HCT116 (cell line): ENCODE results near the gene SEC23A. TPM values are rescaled to one million over a fixed set of nuclear protein-coding genes. Genes with fewer than 3 reads are reported as not detected.
A peak's percentile ranks its signal among the peaks of the same experiment; 100 is the strongest.

ENCODE experiments used
- ATAC-seq: fragments of 200-7000 bp; cut with Tn5 transposase; 2 replicates; pipeline ENCODE4 v1.9.1; 2020; ENCODE audit warnings: mild to moderate bottlenecking, moderate library complexity
- BruUV-seq: library from RNA; stranded (reverse); fragments of 400-500 nt; replicated peaks from 2 replicates; lab custom pipeline; 2021; lab: Mats Ljungman, UMichigan
- CTCF ChIA-PET: fragments of 300-600 bp; sonication (Branson Sonifier 250); formaldehyde crosslinking; loops from one replicate; lab custom pipeline; 2021; ENCODE audit warnings: antibody characterized with exemption; lab: Charles Lee
- POLR2A ChIA-PET: fragments of 300-600, 350-600 bp; sonication (Branson Sonifier 250); formaldehyde crosslinking; loops from one replicate; lab custom pipeline; 2021; ENCODE audit warnings: antibody characterized with exemption; lab: Charles Lee
- RAD21 ChIA-PET, 2 experiments: fragments of 300-600 bp; sonication (Branson Sonifier 250); formaldehyde crosslinking; loops; one replicate each; lab custom pipeline; 2023; ENCODE audit warnings: low total read pairs in 2 of 2; ENCODE audit not compliant: uncharacterized antibody in 2 of 2, unreplicated experiment in 2 of 2, low non-redundant PET in 1 of 2; lab: Charles Lee
- DNase-seq: peaks from one replicate; pipeline ENCODE4 v3.0.0-alpha.2; 2010; ENCODE audit warnings: low read depth, low spot score
- H2AFZ ChIP-seq: fragments of 200-600 bp; shearing (Covaris generic), sonication (generic); 2 replicates; pipeline ENCODE4 v1.6.1; 2017; ENCODE audit warnings: low read depth, mixed run types, mixed read lengths, antibody characterized with exemption, low read length; ENCODE audit not compliant: poor library complexity, severe bottlenecking
- H3K27ac ChIP-seq: 2 replicates; pipeline ENCODE4 v1.5.1; 2012; ENCODE audit warnings: low read depth, low read length
- H3K27me3 ChIP-seq: fragments of 200-600 bp; sonication (generic); 2 replicates; pipeline ENCODE4 v1.6.1; 2016; ENCODE audit warnings: mixed run types, low read length, mixed read lengths; ENCODE audit not compliant: insufficient read depth
- H3K36me3 ChIP-seq, 2 experiments: fragments of 200-500 bp in 1 of 2; fragments of 200-600 bp in 1 of 2; sonication (Bioruptor generic) in 1 of 2; sonication (generic) in 1 of 2; 2 replicates each; pipeline versions ENCODE4 v1.5.1 to v1.6.1; 2014 to 2016; ENCODE audit warnings: low read length in 2 of 2, inconsistent platforms in 1 of 2, mixed read lengths in 1 of 2, mixed run types in 1 of 2; ENCODE audit not compliant: insufficient read depth in 2 of 2, control insufficient read depth in 1 of 2
- H3K4me1 ChIP-seq, 2 experiments: fragments of 200-600 bp in 1 of 2; sonication (generic) in 1 of 2; 2 replicates each; pipeline versions ENCODE4 v1.5.1 to v1.6.1; 2012 to 2017; ENCODE audit warnings: low read length in 2 of 2, inconsistent platforms in 1 of 2, mild to moderate bottlenecking in 1 of 2, mixed read lengths in 1 of 2, mixed run types in 1 of 2, moderate library complexity in 1 of 2; ENCODE audit not compliant: insufficient read depth in 2 of 2, control insufficient read depth in 1 of 2
- H3K4me2 ChIP-seq: fragments of 200-600 bp; sonication (generic); 2 replicates; pipeline ENCODE4 v1.6.1; 2017; ENCODE audit warnings: mixed run types, low read length, mixed read lengths
- H3K4me3 ChIP-seq, 2 experiments: fragments of 200-600 bp in 1 of 2; sonication (generic) in 1 of 2; replicated peaks in 1 of 2; 2 replicates each; pipeline ENCODE4 v1.5.1; 2011 to 2016; ENCODE audit warnings: low read length in 2 of 2, control low read depth in 1 of 2, low read depth in 1 of 2, mild to moderate bottlenecking in 1 of 2, mixed read lengths in 1 of 2, mixed run types in 1 of 2
- H3K79me2 ChIP-seq: fragments of 200-600 bp; sonication (generic); 2 replicates; pipeline ENCODE4 v1.6.1; 2017; ENCODE audit warnings: mild to moderate bottlenecking, mixed run types, low read length, moderate library complexity, mixed read lengths; ENCODE audit not compliant: insufficient read depth
- H3K9ac ChIP-seq: fragments of 200-600 bp; sonication (generic); 2 replicates; pipeline ENCODE4 v1.6.1; 2016; ENCODE audit warnings: low read length, mixed read lengths
- H3K9me2 ChIP-seq: fragments of 200-600 bp; sonication (generic), shearing (Covaris generic); 2 replicates; pipeline ENCODE4 v1.6.1; 2017; ENCODE audit warnings: mixed run types, mild to moderate bottlenecking, moderate library complexity; ENCODE audit not compliant: insufficient read depth
- H3K9me3 ChIP-seq, 2 experiments: fragments of 200-500 bp in 1 of 2; fragments of 200-600 bp in 1 of 2; sonication (Bioruptor generic) in 1 of 2; sonication (generic) in 1 of 2; 2 replicates each; pipeline ENCODE4 v1.6.1; 2014 to 2017; ENCODE audit warnings: low read length in 2 of 2, mixed read lengths in 2 of 2, inconsistent platforms in 1 of 2, low read depth in 1 of 2, mild to moderate bottlenecking in 1 of 2, mixed run types in 1 of 2, moderate library complexity in 1 of 2; ENCODE audit not compliant: control insufficient read depth in 1 of 2, insufficient read depth in 1 of 2
- H4K20me1 ChIP-seq: fragments of 200-600 bp; sonication (generic), shearing (Covaris generic); 2 replicates; pipeline ENCODE4 v1.6.1; 2017; ENCODE audit warnings: mixed run types, mild to moderate bottlenecking, moderate library complexity; ENCODE audit not compliant: insufficient read depth
- ATF3 ChIP-seq: IDR thresholded peaks from 2 replicates; pipeline ENCODE4 v1.6.1; 2012
- CEBPB ChIP-seq: IDR thresholded peaks from 2 replicates; pipeline ENCODE4 v1.6.1; 2012; ENCODE audit warnings: low read depth
- CTCF ChIP-seq, 3 experiments: fragments of 200-600 bp in 1 of 3; sonication (generic) in 1 of 3; IDR thresholded peaks in 2 of 3; conservative IDR thresholded peaks in 1 of 3; 2 replicates each; pipeline ENCODE4 v1.5.1; 2012 to 2017; ENCODE audit warnings: low read depth in 2 of 3, low read length in 2 of 3, antibody characterized with exemption in 1 of 3, borderline replicate concordance in 1 of 3, control low read depth in 1 of 3, mild to moderate bottlenecking in 1 of 3, mixed read lengths in 1 of 3, mixed run types in 1 of 3, moderate library complexity in 1 of 3; ENCODE audit not compliant: insufficient read depth in 1 of 3
- EGR1 ChIP-seq: IDR thresholded peaks from 2 replicates; pipeline ENCODE4 v1.6.1; 2012; ENCODE audit warnings: low read depth
- EZH2phosphoT487 ChIP-seq: fragments of 200-600 bp; IDR thresholded peaks from 2 replicates; pipeline ENCODE4 v1.6.1; 2018; ENCODE audit warnings: antibody characterized with exemption, borderline replicate concordance
- JUND ChIP-seq: IDR thresholded peaks from 2 replicates; pipeline ENCODE4 v1.6.1; 2012
- MAX ChIP-seq: IDR thresholded peaks from 2 replicates; pipeline ENCODE4 v1.6.1; 2012
- POLR2AphosphoS5 ChIP-seq: IDR thresholded peaks from 2 replicates; pipeline ENCODE4 v1.6.1; 2011; ENCODE audit warnings: mild to moderate bottlenecking, low read depth, low read length, moderate library complexity
- REST ChIP-seq: IDR thresholded peaks from 2 replicates; pipeline ENCODE4 v1.6.1; 2012; ENCODE audit warnings: low read depth
- SP1 ChIP-seq: IDR thresholded peaks from 2 replicates; pipeline ENCODE4 v1.6.1; 2012; ENCODE audit warnings: low read depth
- SRF ChIP-seq: IDR thresholded peaks from 2 replicates; pipeline ENCODE4 v1.6.1; 2012; ENCODE audit warnings: low read depth
- TCF7L2 ChIP-seq: IDR thresholded peaks from 2 replicates; pipeline ENCODE4 v1.7.0; 2011; ENCODE audit warnings: borderline replicate concordance, inconsistent platforms; ENCODE audit not compliant: insufficient read depth, insufficient read length; ENCODE audit errors: extremely low read depth
- ZFX ChIP-seq: fragments of 450-650 bp; IDR thresholded peaks from 2 replicates; pipeline ENCODE4 v1.6.1; 2017
- intact Hi-C: fragments of 100-400 bp; cut with micrococcal nuclease; formaldehyde crosslinking; loops from 2 replicates; pipeline ENCODE4 v1.10.0; 2022
- total RNA-seq: library from RNA; stranded (reverse); gene quantifications from one replicate; pipeline ENCODE4 v1.2.1, GENCODE V29; 2021; ENCODE audit not compliant: unreplicated experiment

The SEC23A gene
- total RNA-seq, 1 experiment from 2014 or later, result 81.7 TPM

- TSS peak; percentile 61 for BruUV-seq
- H3K36me3 ChIP-seq, result no peaks in the 10 kb centered on the region
- H3K79me2 ChIP-seq, result peaks cover 61% of the 10 kb centered on the region
- intact Hi-C loops, result no loop called here
- TF ChIP-seq CEBPB (no peak), MAX (no peak), CTCF (IDR thresholded peaks at IDR 0.05 in 2 of 3, conservative IDR thresholded peaks at IDR 0.05 in 1 of 3; ENCODE audit: borderline replicate concordance in 1 of 3, insufficient read depth in 1 of 3, low read depth in 2 of 3, low read length in 2 of 3) (no peak), EZH2phosphoT487 (no peak), SRF (peak; percentile 59; the same call in 1 of the 2 replicates), ZFX (no peak), REST (no peak), TCF7L2 (peak; percentile 14), SP1 (no peak), EGR1 (no peak), ATF3 (no peak), JUND (no peak), POLR2AphosphoS5 (no peak)
- H3K4me1 ChIP-seq, result peaks cover 6 to 21% of the 10 kb centered on the region in 2 experiments; a peak in 3 of 4 replicates
- no peaks in the 10 kb centered on the region for H3K9me2 ChIP-seq
- peak overlapping the region; percentile 73 to 78 for H3K4me3 ChIP-seq
- peak overlapping the region; percentile 79 for H3K27ac ChIP-seq
- H2AFZ ChIP-seq, result no peak overlapping the region
- ChIA-PET RAD21 (interaction anchor here (1.0 to 1.8 kb wide), 3 partner anchors 11 to 330 kb away, joined by 3 to 4 read pairs (median 3); partner anchors contain the start of genes FBXO33 (in 1 of the 2), GEMIN2 (in 1 of the 2) and TRAPPC6B (in 1 of the 2)), POLR2A (interaction anchor here (1.3 to 3.2 kb wide), 3 partner anchors 10 to 130 kb away, joined by 4 to 19 read pairs (median 6); partner anchors contain the start of gene GEMIN2), CTCF (interaction anchor here (0.8 kb wide), 2 partner anchors 11 to 329 kb away, joined by 3 to 4 read pairs; partner anchors contain the start of gene GEMIN2)
- no peaks in the 10 kb centered on the region for H4K20me1 ChIP-seq
- peak; percentile 52 for ATAC-seq
- no peaks in the 10 kb centered on the region for H3K9me3 ChIP-seq
- no peak for DNase-seq
- H3K9ac ChIP-seq, result peak overlapping the region; percentile 80
- no peaks in the 10 kb centered on the region for H3K27me3 ChIP-seq
- peak overlapping the region; percentile 82 for H3K4me2 ChIP-seq
Observed at GRCh38 chr14:39102265-39102968, 618 bp downstream of the SEC23A start.
